ENCODE data around the gene KL. TPM values are rescaled to one million over a fixed set of nuclear protein-coding genes. Genes with fewer than 3 reads are reported as not detected.

Gene KL
- polyA plus RNA-seq, 1 experiment: not detected

- ChIA-PET CTCF (no interaction called here), POLR2A (no interaction called here)
- no peaks in the 10 kb centered on the region for H3K36me3 ChIP-seq (ENCODE audit: control insufficient read depth, insufficient read depth, low read length)
- no peak overlapping the region for H3K4me3 ChIP-seq (ENCODE audit: low read depth, low read length)
- TF ChIP-seq CTCF (IDR thresholded peaks at IDR 0.05; ENCODE audit: insufficient read depth, low read depth, low read length): no peak
- peaks cover 4% of the 10 kb centered on the region; the same call in 1 of the 2 replicates for H3K27me3 ChIP-seq (ENCODE audit: control insufficient read depth, insufficient read depth, low read length)
- no peak for DNase-seq (ENCODE audit: low read depth)
These were observed 66.8 kb downstream of the KL start for GRCh38 chr13:33083054-33083453.

GRCh38 chr13:33087091-33087490 lies 70.9 kb downstream of the KL start:
- no peak for TF ChIP-seq CTCF (IDR thresholded peaks at IDR 0.05; ENCODE audit: insufficient read depth, low read depth, low read length)
- Histone ChIP-seq H3K4me3 (ENCODE audit: low read depth, low read length) (no peak overlapping the region), H3K27me3 (ENCODE audit: control insufficient read depth, insufficient read depth, low read length) (peaks cover 1% of the 10 kb centered on the region; the same call in 1 of the 2 replicates), H3K36me3 (ENCODE audit: control insufficient read depth, insufficient read depth, low read length) (no peaks in the 10 kb centered on the region)
- no peak for DNase-seq (ENCODE audit: low read depth)
- ChIA-PET POLR2A (no interaction called here), CTCF (interaction anchor here (0.6 kb wide), 1 partner anchor 455 kb away, joined by 4 read pairs; no protein-coding TSS in a partner anchor)

GRCh38 chr13:33087790-33088189 lies 71.6 kb downstream of the KL start:
- DNase-seq (ENCODE audit: low read depth): no peak
- POLR2A ChIA-PET: no interaction called here
- no peaks in the 10 kb centered on the region for H3K36me3 ChIP-seq (ENCODE audit: control insufficient read depth, insufficient read depth, low read length)
- H3K4me3 ChIP-seq (ENCODE audit: low read depth, low read length): no peak overlapping the region
- TF ChIP-seq CTCF (IDR thresholded peaks at IDR 0.05; ENCODE audit: insufficient read depth, low read depth, low read length): no peak
- CTCF ChIA-PET: interaction anchor here (0.6 kb wide), 1 partner anchor 456 kb away, joined by 4 read pairs; no protein-coding TSS in a partner anchor
- H3K27me3 ChIP-seq (ENCODE audit: control insufficient read depth, insufficient read depth, low read length): peaks cover 1% of the 10 kb centered on the region; the same call in 1 of the 2 replicates

GRCh38 chr13:33089311-33089710 lies 73.1 kb downstream of the KL start:
- Histone ChIP-seq H3K36me3 (ENCODE audit: control insufficient read depth, insufficient read depth, low read length) (no peaks in the 10 kb centered on the region), H3K27me3 (ENCODE audit: control insufficient read depth, insufficient read depth, low read length) (peaks cover 1% of the 10 kb centered on the region; the same call in 1 of the 2 replicates), H3K4me3 (ENCODE audit: low read depth, low read length) (no peak overlapping the region)
- DNase-seq (ENCODE audit: low read depth): no peak
- no peak for TF ChIP-seq CTCF (IDR thresholded peaks at IDR 0.05; ENCODE audit: insufficient read depth, low read depth, low read length)
- ChIA-PET POLR2A (no interaction called here), CTCF (no interaction called here)

GRCh38 chr13:33090755-33091414 lies 74.7 kb downstream of the KL start:
- TF ChIP-seq CTCF (IDR thresholded peaks at IDR 0.05; ENCODE audit: insufficient read depth, low read depth, low read length): no peak
- no peaks in the 10 kb centered on the region for H3K36me3 ChIP-seq (ENCODE audit: control insufficient read depth, insufficient read depth, low read length)
- H3K27me3 ChIP-seq (ENCODE audit: control insufficient read depth, insufficient read depth, low read length): 0 out of 2 replicates have a peak, but pooled peaks cover 1% of the 10 kb centered on the region
- CTCF ChIA-PET: no interaction called here
- no peak for DNase-seq (ENCODE audit: low read depth)
- H3K4me3 ChIP-seq (ENCODE audit: low read depth, low read length): no peak overlapping the region
- POLR2A ChIA-PET: no interaction called here
